NB4 (cell line): ENCODE data around the gene LDB3.

Source experiments
- POLR2A ChIP-seq: IDR thresholded peaks from 2 replicates; pipeline ENCODE4 v1.6.1; 2011; ENCODE audit warnings: mild to moderate bottlenecking; ENCODE audit not compliant: insufficient read length; ENCODE audit errors: extremely low read depth
- TF ChIP-seq, protein P1 (sequence below): IDR thresholded peaks from one replicate; pipeline ENCODE4 v1.5.1; 2012; ENCODE audit warnings: low read depth, low read length
- TF ChIP-seq, protein P2 (sequence below): IDR thresholded peaks from 2 replicates; pipeline ENCODE4 v1.6.1; 2011; ENCODE audit warnings: low read depth, low read length

DNA sequence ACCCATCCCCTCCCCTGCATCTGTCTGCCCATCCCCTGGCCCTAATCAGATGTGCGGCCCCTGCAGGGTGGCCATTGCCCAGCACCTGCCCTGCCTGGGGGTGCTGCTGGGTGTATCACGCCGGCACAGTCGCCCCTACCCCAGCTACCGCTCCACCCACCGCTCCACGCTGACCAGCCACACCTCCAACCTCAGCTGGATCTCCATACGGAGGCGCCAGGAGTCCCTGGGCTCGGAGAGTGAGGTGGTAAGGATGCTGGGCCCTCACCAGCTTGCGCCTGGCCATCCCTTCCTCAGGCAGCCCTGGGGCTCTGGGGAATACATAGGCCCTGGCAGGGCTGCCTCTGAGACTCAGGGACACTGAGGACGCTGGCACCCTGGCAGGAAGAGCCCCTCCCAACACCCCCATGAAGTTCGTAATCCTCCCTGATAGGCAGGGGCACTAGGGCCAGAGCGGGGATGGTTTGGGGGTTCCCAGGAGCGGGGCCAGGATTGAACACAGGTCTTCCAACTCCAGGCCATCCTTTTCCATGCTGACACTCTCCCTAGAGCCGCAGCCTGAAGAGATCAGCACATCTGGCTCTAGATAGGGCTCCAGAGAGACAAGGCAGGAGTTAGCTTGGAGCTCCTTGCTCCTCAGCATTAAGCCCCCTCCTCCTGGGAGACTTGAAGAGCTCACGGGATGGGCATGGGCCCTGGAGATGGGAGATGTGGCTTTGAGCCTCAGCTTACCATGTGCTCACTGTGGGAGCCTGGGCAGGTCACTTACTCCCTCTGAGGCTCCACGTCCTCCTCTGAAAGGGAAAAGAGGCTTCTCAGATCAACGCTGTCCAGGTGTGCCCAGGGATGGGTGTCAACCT is 5.9 kb upstream of the LDB3 start:
- TF ChIP-seq, protein P1, sequence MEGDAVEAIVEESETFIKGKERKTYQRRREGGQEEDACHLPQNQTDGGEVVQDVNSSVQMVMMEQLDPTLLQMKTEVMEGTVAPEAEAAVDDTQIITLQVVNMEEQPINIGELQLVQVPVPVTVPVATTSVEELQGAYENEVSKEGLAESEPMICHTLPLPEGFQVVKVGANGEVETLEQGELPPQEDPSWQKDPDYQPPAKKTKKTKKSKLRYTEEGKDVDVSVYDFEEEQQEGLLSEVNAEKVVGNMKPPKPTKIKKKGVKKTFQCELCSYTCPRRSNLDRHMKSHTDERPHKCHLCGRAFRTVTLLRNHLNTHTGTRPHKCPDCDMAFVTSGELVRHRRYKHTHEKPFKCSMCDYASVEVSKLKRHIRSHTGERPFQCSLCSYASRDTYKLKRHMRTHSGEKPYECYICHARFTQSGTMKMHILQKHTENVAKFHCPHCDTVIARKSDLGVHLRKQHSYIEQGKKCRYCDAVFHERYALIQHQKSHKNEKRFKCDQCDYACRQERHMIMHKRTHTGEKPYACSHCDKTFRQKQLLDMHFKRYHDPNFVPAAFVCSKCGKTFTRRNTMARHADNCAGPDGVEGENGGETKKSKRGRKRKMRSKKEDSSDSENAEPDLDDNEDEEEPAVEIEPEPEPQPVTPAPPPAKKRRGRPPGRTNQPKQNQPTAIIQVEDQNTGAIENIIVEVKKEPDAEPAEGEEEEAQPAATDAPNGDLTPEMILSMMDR, result no peak
- TF ChIP-seq, protein P2, sequence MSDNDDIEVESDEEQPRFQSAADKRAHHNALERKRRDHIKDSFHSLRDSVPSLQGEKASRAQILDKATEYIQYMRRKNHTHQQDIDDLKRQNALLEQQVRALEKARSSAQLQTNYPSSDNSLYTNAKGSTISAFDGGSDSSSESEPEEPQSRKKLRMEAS, result no peak
- TF ChIP-seq POLR2A, result no peak
